Measurements from ENCODE around the gene FRK.

GRCh38 chr6:116017546-116018295, 43.0 kb downstream of the FRK start:
- TF ChIP-seq POLR2AphosphoS5 (IDR thresholded peaks at IDR 0.05; ENCODE audit: low read depth, low read length) (no peak), POLR2A (IDR thresholded peaks at IDR 0.05; ENCODE audit: low read depth, low read length) (no peak)

Measured in GM12892 (cell line).